ENCODE data around the gene ERO1B. TPM values are rescaled to one million over a fixed set of nuclear protein-coding genes. Genes with fewer than 3 reads are reported as not detected.

Gene ERO1B
- total RNA-seq, 1 experiment from 2014 or later: 3.2 TPM

- H3K27ac Mint-ChIP-seq: no peak overlapping the region
- ChIA-PET POLR2A (no interaction called here), CTCF (no interaction called here)
- no peaks in the 10 kb centered on the region for H3K27me3 Mint-ChIP-seq (ENCODE audit: low read depth)
- ATAC-seq: no peak
- TF ChIP-seq ZNF396 (CRISPR knock-in tag; IDR thresholded peaks at IDR 0.05; ENCODE audit: borderline replicate concordance) (no peak), SOX15 (CRISPR knock-in tag; IDR thresholded peaks at IDR 0.05) (no peak), ZNF423 (CRISPR knock-in tag; IDR thresholded peaks at IDR 0.05) (no peak), ZNF416 (CRISPR knock-in tag; IDR thresholded peaks at IDR 0.05) (no peak), GRHL2 (CRISPR knock-in tag; IDR thresholded peaks at IDR 0.05; ENCODE audit: insufficient replicate concordance, severe bottlenecking) (no peak)
- TF ChIP-seq, protein P1, sequence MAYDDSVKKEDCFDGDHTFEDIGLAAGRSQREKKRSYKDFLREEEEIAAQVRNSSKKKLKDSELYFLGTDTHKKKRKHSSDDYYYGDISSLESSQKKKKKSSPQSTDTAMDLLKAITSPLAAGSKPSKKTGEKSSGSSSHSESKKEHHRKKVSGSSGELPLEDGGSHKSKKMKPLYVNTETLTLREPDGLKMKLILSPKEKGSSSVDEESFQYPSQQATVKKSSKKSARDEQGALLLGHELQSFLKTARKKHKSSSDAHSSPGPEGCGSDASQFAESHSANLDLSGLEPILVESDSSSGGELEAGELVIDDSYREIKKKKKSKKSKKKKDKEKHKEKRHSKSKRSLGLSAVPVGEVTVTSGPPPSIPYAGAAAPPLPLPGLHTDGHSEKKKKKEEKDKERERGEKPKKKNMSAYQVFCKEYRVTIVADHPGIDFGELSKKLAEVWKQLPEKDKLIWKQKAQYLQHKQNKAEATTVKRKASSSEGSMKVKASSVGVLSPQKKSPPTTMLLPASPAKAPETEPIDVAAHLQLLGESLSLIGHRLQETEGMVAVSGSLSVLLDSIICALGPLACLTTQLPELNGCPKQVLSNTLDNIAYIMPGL (CRISPR knock-in tag; IDR thresholded peaks at IDR 0.05): no peak
- TF ChIP-seq, protein P2, sequence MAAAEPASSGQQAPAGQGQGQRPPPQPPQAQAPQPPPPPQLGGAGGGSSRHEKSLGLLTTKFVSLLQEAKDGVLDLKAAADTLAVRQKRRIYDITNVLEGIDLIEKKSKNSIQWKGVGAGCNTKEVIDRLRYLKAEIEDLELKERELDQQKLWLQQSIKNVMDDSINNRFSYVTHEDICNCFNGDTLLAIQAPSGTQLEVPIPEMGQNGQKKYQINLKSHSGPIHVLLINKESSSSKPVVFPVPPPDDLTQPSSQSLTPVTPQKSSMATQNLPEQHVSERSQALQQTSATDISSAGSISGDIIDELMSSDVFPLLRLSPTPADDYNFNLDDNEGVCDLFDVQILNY (CRISPR knock-in tag; IDR thresholded peaks at IDR 0.05): no peak
- no peak for DNase-seq (ENCODE audit: low spot score)
- no peaks in the 10 kb centered on the region for H3K9me3 Mint-ChIP-seq
- no peak overlapping the region for H3K4me3 Mint-ChIP-seq
- H3K4me1 Mint-ChIP-seq: 0 out of 2 replicates have a peak, but pooled peaks cover 2% of the 10 kb centered on the region
- no peaks in the 10 kb centered on the region for H3K36me3 Mint-ChIP-seq
Observed at GRCh38 chr1:236240675-236241074, 41.1 kb downstream of the ERO1B start.

- POLR2A ChIA-PET: no interaction called here
- CTCF ChIA-PET: no interaction called here
- Mint-ChIP-seq H3K9me3 (no peaks in the 10 kb centered on the region), H3K4me1 (no peaks in the 10 kb centered on the region), H3K27ac (no peak overlapping the region), H3K27me3 (ENCODE audit: low read depth) (no peaks in the 10 kb centered on the region), H3K4me3 (no peak overlapping the region), H3K36me3 (no peaks in the 10 kb centered on the region)
- DNase-seq (ENCODE audit: low spot score): no peak
- ATAC-seq: no peak
- no peak for TF ChIP-seq ELF4 (CRISPR knock-in tag; IDR thresholded peaks at IDR 0.05; ENCODE audit: low read depth)
- TF ChIP-seq PRRX2 (CRISPR knock-in tag; IDR thresholded peaks at IDR 0.05): no peak
- no peak for TF ChIP-seq ARID4B (CRISPR knock-in tag; IDR thresholded peaks at IDR 0.05; ENCODE audit: borderline replicate concordance)
- TF ChIP-seq NR3C1 (CRISPR knock-in tag; conservative IDR thresholded peaks at IDR 0.05; ENCODE audit: low read depth): no peak
- no peak for TF ChIP-seq OVOL2 (CRISPR knock-in tag; IDR thresholded peaks at IDR 0.05; ENCODE audit: borderline replicate concordance)
- no peak for TF ChIP-seq GTF2I (CRISPR knock-in tag; conservative IDR thresholded peaks at IDR 0.05)
- no peak for TF ChIP-seq ZNF317 (CRISPR knock-in tag; IDR thresholded peaks at IDR 0.05; ENCODE audit: borderline replicate concordance, low read depth)
- TF ChIP-seq, protein P3, sequence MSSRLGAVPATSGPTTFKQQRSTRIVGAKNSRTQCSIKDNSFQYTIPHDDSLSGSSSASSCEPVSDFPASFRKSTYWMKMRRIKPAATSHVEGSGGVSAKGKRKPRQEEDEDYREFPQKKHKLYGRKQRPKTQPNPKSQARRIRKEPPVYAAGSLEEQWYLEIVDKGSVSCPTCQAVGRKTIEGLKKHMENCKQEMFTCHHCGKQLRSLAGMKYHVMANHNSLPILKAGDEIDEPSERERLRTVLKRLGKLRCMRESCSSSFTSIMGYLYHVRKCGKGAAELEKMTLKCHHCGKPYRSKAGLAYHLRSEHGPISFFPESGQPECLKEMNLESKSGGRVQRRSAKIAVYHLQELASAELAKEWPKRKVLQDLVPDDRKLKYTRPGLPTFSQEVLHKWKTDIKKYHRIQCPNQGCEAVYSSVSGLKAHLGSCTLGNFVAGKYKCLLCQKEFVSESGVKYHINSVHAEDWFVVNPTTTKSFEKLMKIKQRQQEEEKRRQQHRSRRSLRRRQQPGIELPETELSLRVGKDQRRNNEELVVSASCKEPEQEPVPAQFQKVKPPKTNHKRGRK (CRISPR knock-in tag; IDR thresholded peaks at IDR 0.05; ENCODE audit: borderline replicate concordance): no peak
- no peak for TF ChIP-seq ZBTB43 (CRISPR knock-in tag; IDR thresholded peaks at IDR 0.05)
- no peak for TF ChIP-seq ZNF263 (CRISPR knock-in tag; IDR thresholded peaks at IDR 0.05; ENCODE audit: low read depth)
- TF ChIP-seq ZNF423 (CRISPR knock-in tag; IDR thresholded peaks at IDR 0.05): no peak
- TF ChIP-seq AFF4 (CRISPR knock-in tag; IDR thresholded peaks at IDR 0.05; ENCODE audit: borderline replicate concordance): no peak
- no peak for TF ChIP-seq SOX15 (CRISPR knock-in tag; IDR thresholded peaks at IDR 0.05)
- no peak for TF ChIP-seq MLX (CRISPR knock-in tag; IDR thresholded peaks at IDR 0.05)
Observed at GRCh38 chr1:236239092-236239585, 42.6 kb downstream of the ERO1B start.

Measured in WTC11 (cell line).